ENCODE results near the gene MRLN.

- TF ChIP-seq POLR2AphosphoS5 (IDR thresholded peaks at IDR 0.05; ENCODE audit: low read depth, low read length) (no peak), TAF1 (IDR thresholded peaks at IDR 0.05; ENCODE audit: low read depth, low read length) (no peak), PAX5 (IDR thresholded peaks at IDR 0.05; ENCODE audit: insufficient read depth, low read length, severe bottlenecking) (no peak), POLR2A (IDR thresholded peaks at IDR 0.05; ENCODE audit: low read depth, low read length) (no peak), SPI1 (IDR thresholded peaks at IDR 0.05; ENCODE audit: low read depth, low read length) (no peak)
These were observed 41.3 kb downstream of the MRLN start for GRCh38 chr10:59711871-59712494.
